HCT116 (cell line): ENCODE data around the gene CSAD. TPM values are rescaled to one million over a fixed set of nuclear protein-coding genes. Genes with fewer than 3 reads are reported as not detected.

Experiments used
- ATAC-seq: fragments of 200-7000 bp; cut with Tn5 transposase; 2 replicates; pipeline ENCODE4 v1.9.1; 2020; ENCODE audit warnings: mild to moderate bottlenecking, moderate library complexity
- BruUV-seq: library from RNA; stranded (reverse); fragments of 400-500 nt; replicated peaks from 2 replicates; lab custom pipeline; 2021; lab: Mats Ljungman, UMichigan
- CTCF ChIA-PET: fragments of 300-600 bp; sonication (Branson Sonifier 250); formaldehyde crosslinking; loops from one replicate; lab custom pipeline; 2021; ENCODE audit warnings: antibody characterized with exemption; lab: Charles Lee
- POLR2A ChIA-PET: fragments of 300-600, 350-600 bp; sonication (Branson Sonifier 250); formaldehyde crosslinking; loops from one replicate; lab custom pipeline; 2021; ENCODE audit warnings: antibody characterized with exemption; lab: Charles Lee
- RAD21 ChIA-PET, 2 experiments: fragments of 300-600 bp; sonication (Branson Sonifier 250); formaldehyde crosslinking; loops; one replicate each; lab custom pipeline; 2023; ENCODE audit warnings: low total read pairs in 2 of 2; ENCODE audit not compliant: uncharacterized antibody in 2 of 2, unreplicated experiment in 2 of 2, low non-redundant PET in 1 of 2; lab: Charles Lee
- DNase-seq: peaks from one replicate; pipeline ENCODE4 v3.0.0-alpha.2; 2010; ENCODE audit warnings: low read depth, low spot score
- H2AFZ ChIP-seq: fragments of 200-600 bp; shearing (Covaris generic), sonication (generic); 2 replicates; pipeline ENCODE4 v1.6.1; 2017; ENCODE audit warnings: low read depth, mixed run types, mixed read lengths, antibody characterized with exemption, low read length; ENCODE audit not compliant: poor library complexity, severe bottlenecking
- H3K27ac ChIP-seq: 2 replicates; pipeline ENCODE4 v1.5.1; 2012; ENCODE audit warnings: low read depth, low read length
- H3K27me3 ChIP-seq: fragments of 200-600 bp; sonication (generic); 2 replicates; pipeline ENCODE4 v1.6.1; 2016; ENCODE audit warnings: mixed run types, low read length, mixed read lengths; ENCODE audit not compliant: insufficient read depth
- H3K36me3 ChIP-seq, 2 experiments: fragments of 200-500 bp in 1 of 2; fragments of 200-600 bp in 1 of 2; sonication (Bioruptor generic) in 1 of 2; sonication (generic) in 1 of 2; 2 replicates each; pipeline versions ENCODE4 v1.5.1 to v1.6.1; 2014 to 2016; ENCODE audit warnings: low read length in 2 of 2, inconsistent platforms in 1 of 2, mixed read lengths in 1 of 2, mixed run types in 1 of 2; ENCODE audit not compliant: insufficient read depth in 2 of 2, control insufficient read depth in 1 of 2
- H3K4me1 ChIP-seq, 2 experiments: fragments of 200-600 bp in 1 of 2; sonication (generic) in 1 of 2; 2 replicates each; pipeline versions ENCODE4 v1.5.1 to v1.6.1; 2012 to 2017; ENCODE audit warnings: low read length in 2 of 2, inconsistent platforms in 1 of 2, mild to moderate bottlenecking in 1 of 2, mixed read lengths in 1 of 2, mixed run types in 1 of 2, moderate library complexity in 1 of 2; ENCODE audit not compliant: insufficient read depth in 2 of 2, control insufficient read depth in 1 of 2
- H3K4me2 ChIP-seq: fragments of 200-600 bp; sonication (generic); 2 replicates; pipeline ENCODE4 v1.6.1; 2017; ENCODE audit warnings: mixed run types, low read length, mixed read lengths
- H3K4me3 ChIP-seq, 2 experiments: fragments of 200-600 bp in 1 of 2; sonication (generic) in 1 of 2; replicated peaks in 1 of 2; 2 replicates each; pipeline ENCODE4 v1.5.1; 2011 to 2016; ENCODE audit warnings: low read length in 2 of 2, control low read depth in 1 of 2, low read depth in 1 of 2, mild to moderate bottlenecking in 1 of 2, mixed read lengths in 1 of 2, mixed run types in 1 of 2
- H3K79me2 ChIP-seq: fragments of 200-600 bp; sonication (generic); 2 replicates; pipeline ENCODE4 v1.6.1; 2017; ENCODE audit warnings: mild to moderate bottlenecking, mixed run types, low read length, moderate library complexity, mixed read lengths; ENCODE audit not compliant: insufficient read depth
- H3K9ac ChIP-seq: fragments of 200-600 bp; sonication (generic); 2 replicates; pipeline ENCODE4 v1.6.1; 2016; ENCODE audit warnings: low read length, mixed read lengths
- H3K9me2 ChIP-seq: fragments of 200-600 bp; sonication (generic), shearing (Covaris generic); 2 replicates; pipeline ENCODE4 v1.6.1; 2017; ENCODE audit warnings: mixed run types, mild to moderate bottlenecking, moderate library complexity; ENCODE audit not compliant: insufficient read depth
- H3K9me3 ChIP-seq, 2 experiments: fragments of 200-500 bp in 1 of 2; fragments of 200-600 bp in 1 of 2; sonication (Bioruptor generic) in 1 of 2; sonication (generic) in 1 of 2; 2 replicates each; pipeline ENCODE4 v1.6.1; 2014 to 2017; ENCODE audit warnings: low read length in 2 of 2, mixed read lengths in 2 of 2, inconsistent platforms in 1 of 2, low read depth in 1 of 2, mild to moderate bottlenecking in 1 of 2, mixed run types in 1 of 2, moderate library complexity in 1 of 2; ENCODE audit not compliant: control insufficient read depth in 1 of 2, insufficient read depth in 1 of 2
- H4K20me1 ChIP-seq: fragments of 200-600 bp; sonication (generic), shearing (Covaris generic); 2 replicates; pipeline ENCODE4 v1.6.1; 2017; ENCODE audit warnings: mixed run types, mild to moderate bottlenecking, moderate library complexity; ENCODE audit not compliant: insufficient read depth
- CBX3 ChIP-seq: IDR thresholded peaks from 2 replicates; pipeline ENCODE4 v1.6.1; 2012; ENCODE audit warnings: low read depth
- EGR1 ChIP-seq: IDR thresholded peaks from 2 replicates; pipeline ENCODE4 v1.6.1; 2012; ENCODE audit warnings: low read depth
- ELF1 ChIP-seq: IDR thresholded peaks from 2 replicates; pipeline ENCODE4 v1.6.1; 2012; ENCODE audit warnings: low read depth, borderline replicate concordance
- EZH2 ChIP-seq: fragments of 200-600 bp; sonication (generic); IDR thresholded peaks from 2 replicates; pipeline ENCODE4 v1.6.1; 2017; ENCODE audit warnings: antibody characterized with exemption, mixed run types
- JUND ChIP-seq: IDR thresholded peaks from 2 replicates; pipeline ENCODE4 v1.6.1; 2012
- RAD21 ChIP-seq: IDR thresholded peaks from 2 replicates; pipeline ENCODE4 v1.6.1; 2012; ENCODE audit warnings: low read depth, mild to moderate bottlenecking
- SIN3A ChIP-seq: IDR thresholded peaks from 2 replicates; pipeline ENCODE4 v1.6.1; 2012; ENCODE audit warnings: low read depth
- SP1 ChIP-seq: IDR thresholded peaks from 2 replicates; pipeline ENCODE4 v1.6.1; 2012; ENCODE audit warnings: low read depth
- SRF ChIP-seq: IDR thresholded peaks from 2 replicates; pipeline ENCODE4 v1.6.1; 2012; ENCODE audit warnings: low read depth
- TCF7L2 ChIP-seq: IDR thresholded peaks from 2 replicates; pipeline ENCODE4 v1.7.0; 2011; ENCODE audit warnings: borderline replicate concordance, inconsistent platforms; ENCODE audit not compliant: insufficient read depth, insufficient read length; ENCODE audit errors: extremely low read depth
- ZFX ChIP-seq: fragments of 450-650 bp; IDR thresholded peaks from 2 replicates; pipeline ENCODE4 v1.6.1; 2017
- ZNF274 ChIP-seq: fragments of 200-500 bp; sonication (Bioruptor generic); IDR thresholded peaks from 2 replicates; pipeline ENCODE4 v1.6.1; 2014; ENCODE audit warnings: mild to moderate bottlenecking, low read depth, low read length, inconsistent platforms
- intact Hi-C: fragments of 100-400 bp; cut with micrococcal nuclease; formaldehyde crosslinking; loops from 2 replicates; pipeline ENCODE4 v1.10.0; 2022
- total RNA-seq: library from RNA; stranded (reverse); gene quantifications from one replicate; pipeline ENCODE4 v1.2.1, GENCODE V29; 2021; ENCODE audit not compliant: unreplicated experiment
- TF ChIP-seq, protein P1 (sequence below): IDR thresholded peaks from 2 replicates; pipeline ENCODE4 v1.6.1; 2012; ENCODE audit warnings: low read depth
- TF ChIP-seq, protein P2 (sequence below), 3 experiments: fragments of 200-600 bp in 1 of 3; sonication (generic) in 1 of 3; IDR thresholded peaks in 2 of 3; conservative IDR thresholded peaks in 1 of 3; 2 replicates each; pipeline ENCODE4 v1.5.1; 2012 to 2017; ENCODE audit warnings: low read depth in 2 of 3, low read length in 2 of 3, antibody characterized with exemption in 1 of 3, borderline replicate concordance in 1 of 3, control low read depth in 1 of 3, mild to moderate bottlenecking in 1 of 3, mixed read lengths in 1 of 3, mixed run types in 1 of 3, moderate library complexity in 1 of 3; ENCODE audit not compliant: insufficient read depth in 1 of 3
- TF ChIP-seq, protein P3 (sequence below): IDR thresholded peaks from 2 replicates; pipeline ENCODE4 v1.6.1; 2012

CSAD gene
- total RNA-seq, 1 experiment from 2014 or later, result 20.3 TPM

DNA sequence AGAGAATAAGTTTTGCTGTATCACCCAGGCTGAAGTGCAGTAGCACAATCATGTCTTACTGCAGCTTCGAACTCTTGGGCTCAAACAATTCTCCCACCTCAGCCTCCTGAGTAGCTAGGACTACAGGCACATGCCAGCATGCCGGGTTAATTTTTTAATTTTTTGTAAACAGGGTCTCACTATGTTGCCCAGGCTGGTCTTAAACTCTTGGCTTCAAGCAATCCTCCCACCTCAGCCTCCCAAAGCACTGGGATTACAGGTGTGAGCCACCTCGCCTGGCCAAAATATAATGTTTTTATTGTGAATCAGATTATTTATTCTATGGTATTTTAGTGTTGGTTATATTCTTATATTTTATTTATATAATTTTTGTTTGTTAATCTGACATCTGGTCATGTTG, 4.0 kb downstream of the CSAD start:
- Histone ChIP-seq H3K9me2 (no peaks in the 10 kb centered on the region), H3K27me3 (no peaks in the 10 kb centered on the region), H2AFZ (no peak overlapping the region), H3K9ac (no peak overlapping the region)
- RAD21 ChIA-PET, result no interaction called here
- BruUV-seq, result no TSS peak
- no peak for TF ChIP-seq ZNF274
- TF ChIP-seq EGR1, result no peak
- TF ChIP-seq EZH2, result no peak
- no peak for TF ChIP-seq JUND
- TF ChIP-seq, protein P1, sequence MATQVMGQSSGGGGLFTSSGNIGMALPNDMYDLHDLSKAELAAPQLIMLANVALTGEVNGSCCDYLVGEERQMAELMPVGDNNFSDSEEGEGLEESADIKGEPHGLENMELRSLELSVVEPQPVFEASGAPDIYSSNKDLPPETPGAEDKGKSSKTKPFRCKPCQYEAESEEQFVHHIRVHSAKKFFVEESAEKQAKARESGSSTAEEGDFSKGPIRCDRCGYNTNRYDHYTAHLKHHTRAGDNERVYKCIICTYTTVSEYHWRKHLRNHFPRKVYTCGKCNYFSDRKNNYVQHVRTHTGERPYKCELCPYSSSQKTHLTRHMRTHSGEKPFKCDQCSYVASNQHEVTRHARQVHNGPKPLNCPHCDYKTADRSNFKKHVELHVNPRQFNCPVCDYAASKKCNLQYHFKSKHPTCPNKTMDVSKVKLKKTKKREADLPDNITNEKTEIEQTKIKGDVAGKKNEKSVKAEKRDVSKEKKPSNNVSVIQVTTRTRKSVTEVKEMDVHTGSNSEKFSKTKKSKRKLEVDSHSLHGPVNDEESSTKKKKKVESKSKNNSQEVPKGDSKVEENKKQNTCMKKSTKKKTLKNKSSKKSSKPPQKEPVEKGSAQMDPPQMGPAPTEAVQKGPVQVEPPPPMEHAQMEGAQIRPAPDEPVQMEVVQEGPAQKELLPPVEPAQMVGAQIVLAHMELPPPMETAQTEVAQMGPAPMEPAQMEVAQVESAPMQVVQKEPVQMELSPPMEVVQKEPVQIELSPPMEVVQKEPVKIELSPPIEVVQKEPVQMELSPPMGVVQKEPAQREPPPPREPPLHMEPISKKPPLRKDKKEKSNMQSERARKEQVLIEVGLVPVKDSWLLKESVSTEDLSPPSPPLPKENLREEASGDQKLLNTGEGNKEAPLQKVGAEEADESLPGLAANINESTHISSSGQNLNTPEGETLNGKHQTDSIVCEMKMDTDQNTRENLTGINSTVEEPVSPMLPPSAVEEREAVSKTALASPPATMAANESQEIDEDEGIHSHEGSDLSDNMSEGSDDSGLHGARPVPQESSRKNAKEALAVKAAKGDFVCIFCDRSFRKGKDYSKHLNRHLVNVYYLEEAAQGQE, result no peak
- TF ChIP-seq, protein P2, sequence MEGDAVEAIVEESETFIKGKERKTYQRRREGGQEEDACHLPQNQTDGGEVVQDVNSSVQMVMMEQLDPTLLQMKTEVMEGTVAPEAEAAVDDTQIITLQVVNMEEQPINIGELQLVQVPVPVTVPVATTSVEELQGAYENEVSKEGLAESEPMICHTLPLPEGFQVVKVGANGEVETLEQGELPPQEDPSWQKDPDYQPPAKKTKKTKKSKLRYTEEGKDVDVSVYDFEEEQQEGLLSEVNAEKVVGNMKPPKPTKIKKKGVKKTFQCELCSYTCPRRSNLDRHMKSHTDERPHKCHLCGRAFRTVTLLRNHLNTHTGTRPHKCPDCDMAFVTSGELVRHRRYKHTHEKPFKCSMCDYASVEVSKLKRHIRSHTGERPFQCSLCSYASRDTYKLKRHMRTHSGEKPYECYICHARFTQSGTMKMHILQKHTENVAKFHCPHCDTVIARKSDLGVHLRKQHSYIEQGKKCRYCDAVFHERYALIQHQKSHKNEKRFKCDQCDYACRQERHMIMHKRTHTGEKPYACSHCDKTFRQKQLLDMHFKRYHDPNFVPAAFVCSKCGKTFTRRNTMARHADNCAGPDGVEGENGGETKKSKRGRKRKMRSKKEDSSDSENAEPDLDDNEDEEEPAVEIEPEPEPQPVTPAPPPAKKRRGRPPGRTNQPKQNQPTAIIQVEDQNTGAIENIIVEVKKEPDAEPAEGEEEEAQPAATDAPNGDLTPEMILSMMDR (IDR thresholded peaks at IDR 0.05 in 2 of 3, conservative IDR thresholded peaks at IDR 0.05 in 1 of 3; ENCODE audit: borderline replicate concordance in 1 of 3, insufficient read depth in 1 of 3, low read depth in 2 of 3, low read length in 2 of 3), result no peak
- TF ChIP-seq SRF, result no peak
- no peak for TF ChIP-seq ZFX
- no peak for TF ChIP-seq RAD21
- TF ChIP-seq CBX3, result no peak
- no peak for TF ChIP-seq SIN3A
- TF ChIP-seq, protein P3, sequence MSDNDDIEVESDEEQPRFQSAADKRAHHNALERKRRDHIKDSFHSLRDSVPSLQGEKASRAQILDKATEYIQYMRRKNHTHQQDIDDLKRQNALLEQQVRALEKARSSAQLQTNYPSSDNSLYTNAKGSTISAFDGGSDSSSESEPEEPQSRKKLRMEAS, result no peak
- no peak for TF ChIP-seq TCF7L2
- TF ChIP-seq SP1, result no peak
- TF ChIP-seq ELF1, result no peak
- TF ChIP-seq, all 23 proteins: peak for 0
- H3K4me2 ChIP-seq, result no peak overlapping the region
- no peaks in the 10 kb centered on the region for H3K9me3 ChIP-seq
- no peak for ATAC-seq
- no peak overlapping the region for H3K27ac ChIP-seq
- peaks cover 21 to 52% of the 10 kb centered on the region in 2 experiments; a peak in 3 of 4 replicates for H3K4me1 ChIP-seq
- no peak overlapping the region for H3K4me3 ChIP-seq
- ChIA-PET POLR2A (no interaction called here), CTCF (no interaction called here)
- peaks cover 8% of the 10 kb centered on the region for H3K79me2 ChIP-seq
- H3K36me3 ChIP-seq, result peaks cover 0 to 1% of the 10 kb centered on the region in 2 experiments; a peak in 1 of 4 replicates
- intact Hi-C loops, result no loop called here
- no peak for DNase-seq
- no peaks in the 10 kb centered on the region for H4K20me1 ChIP-seq
